Esophagus muscularis mucosa (tissue), 4 donors: Measurements from ENCODE around the gene NSRP1. TPM values are rescaled to one million over a fixed set of nuclear protein-coding genes. Genes with fewer than 3 reads are reported as not detected.

ENCODE experiments used
- DNase-seq: peaks from one replicate; pipeline ENCODE4 v3.0.0-alpha.2; 2017; ENCODE audit errors: extremely low spot score
- H3K27ac ChIP-seq, 4 donors: fragments of 200-600 bp; sonication (generic); replicated peaks in 1 of 4; 1 replicate in 3 of 4; 2 replicates in 1 of 4; pipeline ENCODE4 v1.5.1; 2016 to 2019; ENCODE audit warnings: mild to moderate bottlenecking in 1 of 4
- H3K27me3 ChIP-seq, 4 donors: fragments of 200-600 bp; sonication (generic); one replicate each; pipeline versions ENCODE4 v1.5.1 to v1.6.0; 2016 to 2019
- H3K36me3 ChIP-seq, 4 donors: fragments of 200-600 bp; sonication (generic); one replicate each; pipeline ENCODE4 v1.5.1; 2016 to 2019
- H3K4me1 ChIP-seq, 4 donors: fragments of 200-600 bp; sonication (generic); one replicate each; pipeline ENCODE4 v1.5.1; 2016 to 2019
- H3K4me3 ChIP-seq, 4 donors: fragments of 200-600 bp; sonication (generic); 1 replicate in 2 of 4; 2 replicates in 2 of 4; pipeline ENCODE4 v1.5.1; 2016 to 2019; ENCODE audit warnings: mild to moderate bottlenecking in 4 of 4, moderate library complexity in 1 of 4
- H3K9me3 ChIP-seq, 4 donors: fragments of 200-600 bp; sonication (generic); 1 replicate in 3 of 4; 2 replicates in 1 of 4; pipeline ENCODE4 v1.5.1; 2016 to 2019
- EP300 ChIP-seq: sonication (generic); formaldehyde crosslinking; IDR thresholded peaks from one replicate; pipeline ENCODE4 v1.6.1; 2017; ENCODE audit warnings: antibody characterized with exemption
- POLR2A ChIP-seq: fragments of 450-650 bp; IDR thresholded peaks from one replicate; pipeline ENCODE4 v1.6.1; 2017; ENCODE audit warnings: antibody characterized with exemption, moderate library complexity, mild to moderate bottlenecking, low read depth
- POLR2AphosphoS5 ChIP-seq, 2 donors: sonication (generic); formaldehyde crosslinking; IDR thresholded peaks; one replicate each; pipeline ENCODE4 v1.6.1; 2017; ENCODE audit warnings: antibody characterized with exemption in 2 of 2
- WGBS: methylation state at CpG from one replicate; pipeline ENCODE4 v1.1.5; 2018; 5-methylcytosine and 5-hydroxymethylcytosine counted together
- intact Hi-C: fragments of 100-400 bp; cut with DNase I; formaldehyde crosslinking; loops from one replicate; pipeline ENCODE4 v1.15.1; 2023
- total RNA-seq, 4 donors: library from RNA; depleted of rRNA; stranded (reverse); fragments of >200 nt; gene quantifications; one replicate each; pipeline versions ENCODE4 v1.1.0 to v1.2.1, GENCODE V29; 2016
- TF ChIP-seq, protein P1 (sequence below), 3 experiments: fragments of 200-600 bp in 2 of 3; fragments of 450-650 bp in 1 of 3; sonication (generic) in 2 of 3; IDR thresholded peaks; one replicate each; pipeline ENCODE4 v1.5.1; 2017 to 2019; ENCODE audit warnings: antibody characterized with exemption in 3 of 3, mild to moderate bottlenecking in 2 of 3, moderate library complexity in 1 of 3

The NSRP1 gene
- total RNA-seq, 4 donors from 2014 or later, result 20.0 to 38.6 (median 30.3) TPM

DNA sequence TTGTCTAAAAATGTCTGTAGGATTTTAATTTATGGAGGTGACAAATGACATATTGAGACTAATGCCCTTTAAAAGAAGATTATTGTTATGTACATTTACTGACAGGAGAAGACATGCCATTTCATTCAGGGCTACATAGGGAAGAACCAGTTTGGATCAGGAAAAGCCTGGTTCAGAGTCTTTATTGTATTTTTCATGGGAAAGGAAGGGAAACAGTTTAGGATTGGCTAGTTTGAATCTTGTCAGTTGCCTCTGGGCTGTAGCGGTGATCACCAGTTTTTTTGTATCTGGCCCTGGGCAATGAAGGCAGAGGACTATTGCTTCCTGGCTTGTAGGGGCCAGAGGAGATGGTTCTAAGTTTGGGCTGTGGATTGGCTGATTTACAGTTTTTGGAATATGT, 31.8 kb downstream of the NSRP1 start:
- Histone ChIP-seq H3K4me3 (no peak overlapping the region), H3K27ac (no peak overlapping the region), H3K36me3 (peaks cover 0 to 12% (median 6%) of the 10 kb centered on the region in 4 donors), H3K4me1 (peaks cover 0 to 6% (median 3%) of the 10 kb centered on the region in 4 donors), H3K9me3 (no peaks in the 10 kb centered on the region), H3K27me3 (no peaks in the 10 kb centered on the region)
- WGBS, result 92% methylated on average over 1 of the region's 1 CpG
- intact Hi-C loops, result no loop called here
- no peak for TF ChIP-seq POLR2AphosphoS5 (IDR thresholded peaks at IDR 0.05)
- TF ChIP-seq POLR2A, result no peak
- TF ChIP-seq EP300, result no peak
- TF ChIP-seq, protein P1, sequence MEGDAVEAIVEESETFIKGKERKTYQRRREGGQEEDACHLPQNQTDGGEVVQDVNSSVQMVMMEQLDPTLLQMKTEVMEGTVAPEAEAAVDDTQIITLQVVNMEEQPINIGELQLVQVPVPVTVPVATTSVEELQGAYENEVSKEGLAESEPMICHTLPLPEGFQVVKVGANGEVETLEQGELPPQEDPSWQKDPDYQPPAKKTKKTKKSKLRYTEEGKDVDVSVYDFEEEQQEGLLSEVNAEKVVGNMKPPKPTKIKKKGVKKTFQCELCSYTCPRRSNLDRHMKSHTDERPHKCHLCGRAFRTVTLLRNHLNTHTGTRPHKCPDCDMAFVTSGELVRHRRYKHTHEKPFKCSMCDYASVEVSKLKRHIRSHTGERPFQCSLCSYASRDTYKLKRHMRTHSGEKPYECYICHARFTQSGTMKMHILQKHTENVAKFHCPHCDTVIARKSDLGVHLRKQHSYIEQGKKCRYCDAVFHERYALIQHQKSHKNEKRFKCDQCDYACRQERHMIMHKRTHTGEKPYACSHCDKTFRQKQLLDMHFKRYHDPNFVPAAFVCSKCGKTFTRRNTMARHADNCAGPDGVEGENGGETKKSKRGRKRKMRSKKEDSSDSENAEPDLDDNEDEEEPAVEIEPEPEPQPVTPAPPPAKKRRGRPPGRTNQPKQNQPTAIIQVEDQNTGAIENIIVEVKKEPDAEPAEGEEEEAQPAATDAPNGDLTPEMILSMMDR (IDR thresholded peaks at IDR 0.05), result no peak
- DNase-seq, result no peak

DNA sequence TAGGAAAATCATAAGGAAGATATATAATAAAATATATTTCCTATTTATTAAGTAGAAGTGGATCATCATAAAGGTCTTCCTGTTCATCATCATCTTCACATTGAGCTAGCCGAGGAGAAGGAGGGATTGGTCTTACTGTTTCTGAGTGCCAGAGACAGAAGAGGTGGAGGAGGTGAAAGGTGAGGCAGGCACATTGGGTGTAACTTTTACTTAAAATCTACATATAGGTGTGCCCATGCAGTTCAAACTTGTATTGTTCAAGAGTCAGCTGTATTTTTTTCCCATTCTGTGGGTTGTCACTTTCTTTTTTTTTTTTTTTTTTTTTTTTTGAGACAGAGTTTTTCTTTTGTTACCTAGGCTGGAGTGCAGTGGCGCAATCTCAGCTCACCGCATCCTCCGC, 34.9 kb downstream of the NSRP1 start:
- no peak for DNase-seq
- intact Hi-C loops, result no loop called here
- Histone ChIP-seq H3K27ac (no peak overlapping the region), H3K4me3 (no peak overlapping the region), H3K36me3 (peaks cover 0 to 19% (median 7%) of the 10 kb centered on the region in 4 donors), H3K4me1 (peaks cover 0 to 6% (median 3%) of the 10 kb centered on the region in 4 donors), H3K9me3 (no peaks in the 10 kb centered on the region), H3K27me3 (no peaks in the 10 kb centered on the region)
- no peak for TF ChIP-seq POLR2A
- TF ChIP-seq EP300, result no peak
- no peak for TF ChIP-seq POLR2AphosphoS5 (IDR thresholded peaks at IDR 0.05)
- WGBS, result 97% methylated on average over 4 of the region's 4 CpGs

DNA sequence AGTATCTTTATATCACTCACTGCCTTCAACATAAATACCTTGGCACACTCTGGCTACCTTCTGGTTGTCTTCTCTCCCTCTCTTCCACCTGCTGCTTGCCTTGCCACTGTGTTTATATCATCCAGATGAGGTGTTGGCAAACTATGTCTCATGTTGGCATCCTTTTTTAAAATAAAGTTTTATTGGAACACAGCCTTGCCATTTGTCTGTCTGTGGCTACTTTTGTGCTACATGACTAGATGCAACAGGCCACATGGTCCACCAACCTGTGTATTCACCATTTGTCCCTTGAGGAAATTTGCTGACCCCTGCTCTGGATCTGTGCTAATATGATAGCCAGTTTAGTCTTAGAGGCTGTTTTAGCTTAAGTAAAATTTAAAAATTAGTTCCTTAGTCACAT, 36.8 kb downstream of the NSRP1 start:
- no peak for DNase-seq
- Histone ChIP-seq H3K4me1 (peaks cover 0 to 7% (median 1%) of the 10 kb centered on the region in 4 donors), H3K4me3 (no peak overlapping the region), H3K27ac (no peak overlapping the region), H3K9me3 (no peaks in the 10 kb centered on the region), H3K36me3 (peaks cover 0 to 30% (median 8%) of the 10 kb centered on the region in 4 donors), H3K27me3 (no peaks in the 10 kb centered on the region)
- TF ChIP-seq, protein P1 (IDR thresholded peaks at IDR 0.05), result no peak
- TF ChIP-seq EP300 (no peak), POLR2A (no peak), POLR2AphosphoS5 (IDR thresholded peaks at IDR 0.05) (no peak)
- intact Hi-C loops, result no loop called here

DNA sequence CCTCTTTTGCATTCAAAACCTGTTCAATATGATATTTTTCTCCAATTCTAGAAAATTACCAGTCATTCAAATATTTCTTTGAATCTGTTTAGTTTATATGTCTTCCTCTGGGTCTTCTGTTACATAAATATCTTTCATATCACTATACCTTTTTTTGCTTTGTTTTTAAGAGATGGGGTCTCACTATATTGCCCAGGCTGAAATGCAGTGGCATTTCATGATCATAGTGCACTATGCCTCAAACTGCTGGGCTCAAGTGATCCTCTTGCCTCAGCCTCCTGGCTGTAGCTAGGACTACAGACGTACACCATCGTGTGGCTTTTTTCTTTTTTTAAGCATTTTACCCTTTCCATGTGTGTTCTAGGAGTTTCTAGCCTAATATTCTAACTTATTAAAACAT, 38.8 kb downstream of the NSRP1 start:
- no peak for TF ChIP-seq POLR2AphosphoS5 (IDR thresholded peaks at IDR 0.05)
- TF ChIP-seq, protein P1 (IDR thresholded peaks at IDR 0.05), result no peak
- intact Hi-C loops, result no loop called here
- Histone ChIP-seq H3K27me3 (no peaks in the 10 kb centered on the region), H3K27ac (no peak overlapping the region), H3K4me3 (no peak overlapping the region), H3K4me1 (peaks cover 0 to 5% (median 2%) of the 10 kb centered on the region in 4 donors), H3K36me3 (peaks cover 0 to 28% (median 8%) of the 10 kb centered on the region in 4 donors), H3K9me3 (no peaks in the 10 kb centered on the region)
- no peak for DNase-seq
- 100% methylated on average over 2 of the region's 2 CpGs for WGBS

GRCh38 chr17:30158896-30159625, 42.4 kb downstream of the NSRP1 start:
- intact Hi-C loops, result no loop called here
- H3K4me3 ChIP-seq, result no peak overlapping the region
- H3K27ac ChIP-seq, result no peak overlapping the region
- no peaks in the 10 kb centered on the region for H3K9me3 ChIP-seq
- TF ChIP-seq POLR2A (no peak), POLR2AphosphoS5 (IDR thresholded peaks at IDR 0.05) (no peak), EP300 (no peak)
- TF ChIP-seq, protein P1 (IDR thresholded peaks at IDR 0.05), result no peak
- no peak for DNase-seq
- H3K27me3 ChIP-seq, result no peaks in the 10 kb centered on the region
- peaks cover 0 to 26% (median 22%) of the 10 kb centered on the region in 4 donors for H3K4me1 ChIP-seq
- H3K36me3 ChIP-seq, result peaks cover 0 to 24% (median 8%) of the 10 kb centered on the region in 4 donors
- WGBS, result 92% methylated on average over 3 of the region's 3 CpGs
